ENCODE data around the gene ILDR1. TPM values are rescaled to one million over a fixed set of nuclear protein-coding genes. Genes with fewer than 3 reads are reported as not detected.
A peak's percentile ranks its signal among the peaks of the same experiment; 100 is the strongest.
"Not testable (repeated sequence)": the region's sequence is repeated elsewhere in the genome, so short reads cannot be mapped to it uniquely, and the experiment has no call there.

Gene ILDR1
- not detected in 2 replicates for total RNA-seq

GRCh38 chr3:122021811-122022401 is at the start of gene ILDR1:
Gene ILDR1, minus strand, starts transcription at chr3:122022247. Its CDS starts 170 bp downstream, at chr3:122022077.
- no peak for DNase-seq

DNA sequence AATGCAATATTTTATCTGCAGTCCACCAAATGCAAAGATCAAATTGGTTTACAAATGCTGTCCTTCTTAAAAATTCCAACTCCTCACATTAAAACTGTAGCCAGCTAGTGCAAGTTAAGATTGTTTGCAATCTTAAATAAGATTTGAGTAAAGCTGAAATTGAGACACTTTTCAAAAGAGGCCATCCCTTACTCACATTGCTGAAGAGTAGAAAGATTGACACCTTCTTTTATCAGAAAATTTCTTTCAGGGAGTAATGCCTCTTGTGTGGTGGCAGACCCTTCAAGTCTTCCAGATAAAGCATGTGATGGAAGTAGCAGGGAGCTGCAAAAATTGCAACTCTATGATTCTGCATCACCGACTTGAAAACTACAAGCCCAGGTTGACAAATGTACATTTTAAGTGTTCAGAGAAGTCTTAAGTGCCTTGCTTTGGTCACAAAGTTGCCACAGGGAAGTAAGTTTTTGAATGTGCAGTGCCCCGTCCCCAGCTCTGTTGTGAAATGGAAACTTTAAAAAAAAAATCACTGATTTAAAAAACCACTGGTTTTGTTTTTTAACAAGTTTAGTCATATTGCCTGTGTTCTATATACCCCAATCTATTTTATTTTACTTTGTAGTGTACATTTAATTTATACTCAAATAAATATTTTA is 45.7 kb upstream of the ILDR1 start:
- no peak for DNase-seq

GRCh38 chr3:122067214-122067550 is 45.1 kb upstream of the ILDR1 start:
- no peak for DNase-seq

DNA sequence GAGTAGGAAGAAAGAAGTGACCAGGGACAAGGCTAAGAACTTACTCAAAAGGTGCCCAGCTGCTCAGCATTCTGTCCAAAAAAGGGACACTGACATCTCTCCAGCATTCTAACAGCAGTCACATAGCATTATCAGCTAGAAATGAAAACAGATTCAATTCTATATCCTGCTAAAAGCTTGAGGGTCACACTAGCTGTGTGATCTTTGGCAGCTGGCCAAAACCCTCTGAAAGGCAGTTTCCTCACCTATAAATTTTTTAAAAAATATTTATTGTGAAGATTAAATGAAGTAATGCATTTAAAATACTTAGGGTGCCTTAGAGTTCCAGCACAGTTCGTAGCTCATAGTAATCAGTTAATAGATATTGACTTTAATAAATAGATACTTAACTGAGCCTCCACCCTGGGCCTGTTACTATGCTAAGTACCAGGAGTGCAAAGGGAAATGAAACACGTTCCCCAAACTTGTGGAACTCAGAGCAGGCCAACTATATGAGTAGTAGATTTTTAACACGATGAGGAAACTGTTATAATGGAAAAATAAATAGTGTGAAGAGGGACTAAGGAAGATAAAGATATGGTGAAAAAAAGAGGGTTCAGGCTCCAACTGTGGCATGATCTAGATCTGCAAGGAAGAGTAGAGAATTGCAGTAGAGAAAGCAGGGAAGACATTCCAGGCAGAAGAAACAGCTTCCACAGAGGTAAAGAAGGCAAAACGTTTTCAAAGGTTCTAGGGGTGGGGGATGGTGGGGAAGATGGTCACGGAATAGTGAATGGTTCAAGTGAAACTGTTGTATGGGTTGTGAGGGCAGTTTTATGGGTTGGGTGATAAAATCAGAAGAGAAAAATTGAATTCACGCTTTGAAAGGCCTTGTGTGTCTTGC is 44.5 kb upstream of the ILDR1 start:
- DNase-seq = peak; percentile 30

GRCh38 chr3:122064326-122064725 is 42.3 kb upstream of the ILDR1 start:
- DNase-seq = no peak

DNA sequence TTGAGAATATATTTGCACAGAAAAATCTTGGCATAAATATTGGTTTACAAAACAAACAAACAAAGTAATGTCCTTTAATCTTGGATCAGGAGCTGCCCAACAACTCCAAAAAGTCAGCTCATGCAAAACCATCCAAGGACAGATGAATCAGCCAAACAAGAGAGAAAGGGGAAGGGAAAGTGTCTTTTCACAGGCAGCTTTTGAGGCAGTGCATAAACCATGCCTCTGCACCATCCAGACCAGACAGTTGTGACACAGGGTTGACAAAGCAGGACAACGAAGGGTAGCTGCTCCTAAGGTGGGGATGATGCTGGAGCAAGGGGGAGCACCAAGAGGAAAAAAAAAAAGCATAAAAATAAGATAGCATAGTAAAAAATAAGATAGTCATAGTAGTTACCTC is 41.9 kb upstream of the ILDR1 start:
- DNase-seq = no peak

- DNase-seq = no peak
These were observed 38.1 kb upstream of the ILDR1 start for GRCh38 chr3:122060040-122060698.

DNA sequence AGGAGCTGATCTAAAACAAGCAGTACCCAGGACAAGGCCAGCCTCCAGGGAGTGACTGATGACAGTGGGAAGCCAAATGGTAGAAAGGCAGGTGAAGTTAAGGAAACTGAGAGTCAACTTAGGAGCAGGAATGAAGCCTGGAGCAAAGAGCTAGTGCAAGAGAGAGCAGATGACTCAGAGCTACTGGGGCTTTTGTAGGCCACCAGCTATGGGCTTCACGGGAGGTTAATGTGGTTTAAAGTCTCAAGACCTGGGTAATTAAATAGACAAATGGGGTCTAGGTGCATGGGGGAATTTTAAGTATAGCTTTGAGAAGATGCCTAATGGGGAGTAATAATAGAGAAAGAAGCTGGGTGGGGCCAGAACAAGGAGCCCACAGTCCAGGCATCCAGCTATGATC is 36.2 kb upstream of the ILDR1 start:
- no peak for DNase-seq

DNA sequence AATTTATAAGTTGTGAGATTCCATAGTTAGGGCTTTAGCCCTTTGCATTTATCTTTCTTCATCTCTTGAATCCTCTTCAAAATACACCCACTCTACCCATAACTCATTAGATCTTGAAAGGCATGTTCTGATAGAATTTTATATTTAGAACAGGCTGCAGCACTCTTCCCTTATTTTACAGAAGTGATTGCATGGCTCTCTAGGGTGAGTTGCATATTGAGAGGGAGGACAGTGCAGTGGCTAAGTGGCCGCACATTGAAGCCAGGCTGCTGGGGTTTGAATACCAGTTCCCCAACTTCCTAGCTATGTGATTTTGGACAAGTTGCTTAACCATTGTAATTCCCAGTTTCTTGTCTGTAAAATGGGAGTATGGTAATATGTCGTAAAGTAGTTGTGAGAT is 35.6 kb upstream of the ILDR1 start:
- DNase-seq = no peak

DNA sequence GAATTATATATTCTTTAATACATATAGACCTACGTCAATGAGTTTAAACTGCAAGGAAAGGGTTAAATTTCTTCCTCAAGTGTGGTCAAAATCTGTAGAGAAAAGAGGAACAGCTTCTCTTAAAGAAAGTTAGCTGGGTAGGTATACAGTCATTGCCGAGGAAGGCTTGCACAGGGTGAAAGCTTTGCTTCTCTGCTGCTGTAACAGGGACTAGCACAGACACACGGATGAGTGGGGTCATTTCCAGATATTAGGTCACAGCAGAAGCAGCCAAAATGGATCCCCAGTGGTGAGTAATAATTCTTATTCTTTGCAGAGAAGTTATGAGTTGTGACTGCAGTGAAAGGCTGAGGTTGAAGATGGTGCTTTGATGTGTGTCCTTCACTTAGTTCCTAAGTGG is 33.2 kb upstream of the ILDR1 start, which contains the start of gene CD86:
Gene CD86, plus strand, starts transcription at position 148 of the 400 bp plus-strand sequence. Its CDS starts 128 bp downstream, at position 276.
- DNase-seq = no peak

DNA sequence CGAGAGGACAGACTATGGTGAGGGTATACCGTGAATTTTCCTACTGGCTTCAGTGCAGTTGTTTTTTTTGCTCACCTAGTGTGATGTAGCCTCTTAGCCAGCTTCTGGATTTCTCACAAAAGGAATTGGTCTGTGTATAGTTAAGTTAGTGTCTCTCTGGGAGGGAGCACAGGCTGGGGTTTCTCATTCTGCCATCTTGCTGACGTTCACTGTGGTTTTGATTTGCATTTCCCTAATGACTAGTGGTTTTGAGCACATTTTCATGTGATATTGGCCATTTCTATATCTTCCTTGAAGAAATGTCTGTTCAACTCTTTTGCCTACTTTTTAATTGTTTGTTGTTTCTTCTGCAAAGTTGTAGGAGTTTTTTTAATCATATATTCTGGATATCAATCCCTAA is 30.9 kb upstream of the ILDR1 start:
- no peak for DNase-seq

GRCh38 chr3:122047773-122048172 is 25.7 kb upstream of the ILDR1 start:
- not testable (repeated sequence) for DNase-seq

- DNase-seq = not testable (repeated sequence)
These were observed 25.2 kb upstream of the ILDR1 start for GRCh38 chr3:122047296-122047695.

GRCh38 chr3:122033023-122033422 is 11.0 kb upstream of the ILDR1 start:
- no peak for DNase-seq

GRCh38 chr3:122032531-122032930 is 10.5 kb upstream of the ILDR1 start:
- DNase-seq = no peak

GRCh38 chr3:122031123-122031468 is 9.0 kb upstream of the ILDR1 start:
- no peak for DNase-seq

- DNase-seq = no peak
These were observed 8.5 kb upstream of the ILDR1 start for GRCh38 chr3:122030381-122031122.

- DNase-seq = no peak
These were observed 3.2 kb upstream of the ILDR1 start for GRCh38 chr3:122025296-122025695.

- no peak for DNase-seq
These were observed 2.8 kb upstream of the ILDR1 start for GRCh38 chr3:122024800-122025199.

- DNase-seq = no peak
These were observed 1.4 kb upstream of the ILDR1 start for GRCh38 chr3:122023335-122023910.

DNA sequence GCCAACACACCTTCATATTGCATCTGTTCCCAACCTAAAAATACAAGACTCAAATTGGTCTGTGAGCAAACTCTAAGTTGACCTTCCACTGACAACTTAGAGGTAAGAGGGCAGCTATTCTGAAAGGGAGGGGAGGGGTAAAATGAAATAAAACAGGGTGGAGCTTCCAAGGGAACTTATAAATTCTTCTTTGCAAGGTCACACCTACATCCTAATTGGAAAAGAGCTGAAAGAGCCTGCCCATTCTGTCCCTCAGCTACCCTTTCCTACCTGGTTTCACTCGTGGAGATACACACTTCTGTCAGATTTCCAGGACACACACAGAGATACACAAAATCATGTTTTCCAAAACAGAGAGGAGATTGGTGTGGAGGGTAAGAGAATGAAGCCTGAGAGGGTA is 1.0 kb downstream of the ILDR1 start:
- DNase-seq = no peak

DNA sequence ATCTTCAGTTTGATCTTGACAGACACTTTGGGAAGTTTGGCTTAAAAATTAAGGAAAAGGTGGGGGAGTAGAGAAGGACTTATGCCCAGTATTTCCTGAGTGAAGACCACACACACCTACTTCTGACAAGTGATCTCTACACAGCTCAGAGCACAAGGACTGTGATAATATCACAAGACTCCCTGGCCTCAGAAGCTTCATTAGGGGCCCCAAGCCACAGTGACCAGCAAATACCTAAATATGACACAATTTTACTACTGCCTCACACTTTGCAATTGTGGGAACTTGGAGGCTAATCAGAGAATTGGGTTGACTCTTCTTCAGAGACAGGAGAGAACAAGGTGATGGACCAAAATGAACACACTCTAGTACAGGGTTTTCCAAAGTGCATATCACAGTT is 2.6 kb downstream of the ILDR1 start:
- DNase-seq = no peak

Data from dermis blood vessel endothelial cell (primary cell).